K562 treated with DMSO at 1 percent for 48 hours (cell line): Measurements from ENCODE around the gene TMEM244. TPM values are rescaled to one million over a fixed set of nuclear protein-coding genes. Genes with fewer than 3 reads are reported as not detected.

ENCODE experiments used
- total RNA-seq: library from RNA; unstranded; fragments of 300-600 nt; gene quantifications from 2 replicates; pipeline ENCODE4 v1.2.3, GENCODE V29; 2022; ENCODE audit warnings: low replicate concordance; ENCODE audit errors: extremely low read depth

TMEM244 gene, protein sequence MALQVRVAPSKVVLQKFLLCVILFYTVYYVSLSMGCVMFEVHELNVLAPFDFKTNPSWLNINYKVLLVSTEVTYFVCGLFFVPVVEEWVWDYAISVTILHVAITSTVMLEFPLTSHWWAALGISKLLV
- not detected in 2 replicates for total RNA-seq

DNA sequence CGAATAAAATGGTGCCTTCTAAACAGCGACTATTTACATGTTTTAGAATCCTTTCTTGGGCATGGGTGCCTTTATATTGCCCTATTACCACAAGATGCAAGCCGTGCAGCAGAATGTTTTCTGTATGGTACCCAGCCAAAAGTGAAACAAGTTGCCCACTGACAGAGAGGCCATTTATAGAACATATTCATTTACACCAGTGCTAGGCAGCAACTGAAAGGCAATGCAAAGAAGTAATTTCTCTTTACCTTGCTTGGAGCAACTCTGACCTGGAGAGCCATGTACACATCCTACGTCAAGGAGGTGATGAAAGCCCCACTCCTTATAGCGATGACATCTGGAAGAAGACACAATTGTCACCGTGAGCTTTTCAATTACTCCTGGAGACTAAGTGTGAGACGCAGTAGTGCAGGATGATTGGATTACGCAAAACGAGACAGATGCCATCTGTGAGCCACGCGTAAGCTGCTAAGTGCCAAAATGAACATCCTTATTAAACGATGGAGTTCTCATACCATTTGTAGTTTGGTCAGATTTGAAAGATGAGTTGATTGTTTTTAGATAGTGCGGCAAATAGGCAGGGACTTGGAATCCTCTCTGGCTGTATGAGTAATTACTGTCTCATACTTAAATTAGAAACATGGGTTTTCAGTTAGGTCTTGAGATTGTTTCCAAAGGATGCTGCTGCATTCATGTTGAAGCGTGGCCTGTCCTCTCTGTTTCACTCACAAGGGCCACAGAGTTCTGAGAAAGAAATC lies at the start of gene TMEM244:
TSS of gene TMEM244 (minus strand) at position 408 of the 758 bp plus-strand sequence. CDS start at position 281, 127 bp downstream.

Other genes with a start within 250 kb of the TMEM244 start
- gene ARHGAP18, start 151.1 kb downstream of the TMEM244 start, total RNA-seq = not detected in 2 replicates
- not detected in 2 replicates for gene L3MBTL3, start 157.3 kb upstream of the TMEM244 start, total RNA-seq